HCT116 (cell line): Measurements from ENCODE around the gene VRK3.

ENCODE experiments used
- CEBPB ChIP-seq: IDR thresholded peaks from 2 replicates; pipeline ENCODE4 v1.6.1; 2012; ENCODE audit warnings: low read depth
- TF ChIP-seq, protein P1 (sequence below), 3 experiments: fragments of 200-600 bp in 1 of 3; sonication (generic) in 1 of 3; IDR thresholded peaks in 2 of 3; conservative IDR thresholded peaks in 1 of 3; 2 replicates each; pipeline ENCODE4 v1.5.1; 2012 to 2017; ENCODE audit warnings: low read depth in 2 of 3, low read length in 2 of 3, antibody characterized with exemption in 1 of 3, borderline replicate concordance in 1 of 3, control low read depth in 1 of 3, mild to moderate bottlenecking in 1 of 3, mixed read lengths in 1 of 3, mixed run types in 1 of 3, moderate library complexity in 1 of 3; ENCODE audit not compliant: insufficient read depth in 1 of 3

DNA sequence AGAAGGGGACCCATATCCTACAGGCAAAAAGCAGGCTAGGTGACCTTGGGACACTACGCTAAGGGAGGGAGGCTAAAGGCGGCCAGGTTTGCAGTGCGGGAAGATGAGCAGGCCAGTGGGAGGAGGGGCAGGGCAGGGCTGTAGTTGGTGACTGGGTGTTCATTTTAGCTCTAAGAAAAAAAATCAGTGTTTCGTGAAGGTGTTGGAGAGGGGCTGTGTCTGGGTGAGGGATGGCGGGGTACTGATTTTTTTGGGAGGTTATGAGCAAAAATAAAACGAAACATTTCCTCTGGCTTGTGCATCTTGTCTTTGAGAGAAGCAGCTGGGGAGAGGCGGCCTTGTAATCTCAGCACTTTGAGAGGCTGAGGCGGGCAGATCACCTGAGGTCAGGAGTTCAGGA is 91.5 kb downstream of the VRK3 start:
- TF ChIP-seq CEBPB, result no peak
- TF ChIP-seq, protein P1, sequence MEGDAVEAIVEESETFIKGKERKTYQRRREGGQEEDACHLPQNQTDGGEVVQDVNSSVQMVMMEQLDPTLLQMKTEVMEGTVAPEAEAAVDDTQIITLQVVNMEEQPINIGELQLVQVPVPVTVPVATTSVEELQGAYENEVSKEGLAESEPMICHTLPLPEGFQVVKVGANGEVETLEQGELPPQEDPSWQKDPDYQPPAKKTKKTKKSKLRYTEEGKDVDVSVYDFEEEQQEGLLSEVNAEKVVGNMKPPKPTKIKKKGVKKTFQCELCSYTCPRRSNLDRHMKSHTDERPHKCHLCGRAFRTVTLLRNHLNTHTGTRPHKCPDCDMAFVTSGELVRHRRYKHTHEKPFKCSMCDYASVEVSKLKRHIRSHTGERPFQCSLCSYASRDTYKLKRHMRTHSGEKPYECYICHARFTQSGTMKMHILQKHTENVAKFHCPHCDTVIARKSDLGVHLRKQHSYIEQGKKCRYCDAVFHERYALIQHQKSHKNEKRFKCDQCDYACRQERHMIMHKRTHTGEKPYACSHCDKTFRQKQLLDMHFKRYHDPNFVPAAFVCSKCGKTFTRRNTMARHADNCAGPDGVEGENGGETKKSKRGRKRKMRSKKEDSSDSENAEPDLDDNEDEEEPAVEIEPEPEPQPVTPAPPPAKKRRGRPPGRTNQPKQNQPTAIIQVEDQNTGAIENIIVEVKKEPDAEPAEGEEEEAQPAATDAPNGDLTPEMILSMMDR (IDR thresholded peaks at IDR 0.05 in 2 of 3, conservative IDR thresholded peaks at IDR 0.05 in 1 of 3; ENCODE audit: borderline replicate concordance in 1 of 3, insufficient read depth in 1 of 3, low read depth in 2 of 3, low read length in 2 of 3), result no peak
